LNCaP clone FGC (cell line): ENCODE data around the gene VPS36.

Experiments used
- DNase-seq: peaks from one replicate; pipeline ENCODE4 v3.0.0-alpha.2; 2011; ENCODE audit warnings: low read depth
- H3K4me3 ChIP-seq: 2 replicates; pipeline ENCODE4 v1.5.1; 2011; ENCODE audit warnings: mild to moderate bottlenecking, low read depth, low read length, control low read depth
- TF ChIP-seq, protein P1 (sequence below): IDR thresholded peaks from 2 replicates; pipeline ENCODE4 v1.5.1; 2012; ENCODE audit warnings: mild to moderate bottlenecking; ENCODE audit not compliant: control insufficient read depth, insufficient read depth; ENCODE audit errors: extremely low read depth

VPS36 gene

DNA sequence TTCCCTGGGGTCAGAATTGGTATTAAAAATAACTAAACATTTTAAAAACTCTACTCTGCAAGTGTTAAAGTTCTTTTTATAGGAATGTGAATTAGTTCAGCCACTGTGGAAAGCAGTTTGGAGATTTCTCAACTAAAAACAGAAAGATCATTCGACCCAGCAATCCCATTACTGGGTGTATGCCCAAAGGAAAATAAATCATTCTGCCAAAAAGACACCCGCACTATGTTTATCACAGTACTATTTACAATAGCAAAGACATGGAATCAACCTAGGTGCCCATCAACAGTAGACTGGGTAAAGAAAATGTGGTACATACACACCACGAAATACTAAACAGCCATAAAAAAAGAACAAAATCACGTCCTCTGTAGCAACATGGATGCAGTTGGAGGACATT lies 43.8 kb downstream of the VPS36 start:
- no peak for DNase-seq
- TF ChIP-seq, protein P1, sequence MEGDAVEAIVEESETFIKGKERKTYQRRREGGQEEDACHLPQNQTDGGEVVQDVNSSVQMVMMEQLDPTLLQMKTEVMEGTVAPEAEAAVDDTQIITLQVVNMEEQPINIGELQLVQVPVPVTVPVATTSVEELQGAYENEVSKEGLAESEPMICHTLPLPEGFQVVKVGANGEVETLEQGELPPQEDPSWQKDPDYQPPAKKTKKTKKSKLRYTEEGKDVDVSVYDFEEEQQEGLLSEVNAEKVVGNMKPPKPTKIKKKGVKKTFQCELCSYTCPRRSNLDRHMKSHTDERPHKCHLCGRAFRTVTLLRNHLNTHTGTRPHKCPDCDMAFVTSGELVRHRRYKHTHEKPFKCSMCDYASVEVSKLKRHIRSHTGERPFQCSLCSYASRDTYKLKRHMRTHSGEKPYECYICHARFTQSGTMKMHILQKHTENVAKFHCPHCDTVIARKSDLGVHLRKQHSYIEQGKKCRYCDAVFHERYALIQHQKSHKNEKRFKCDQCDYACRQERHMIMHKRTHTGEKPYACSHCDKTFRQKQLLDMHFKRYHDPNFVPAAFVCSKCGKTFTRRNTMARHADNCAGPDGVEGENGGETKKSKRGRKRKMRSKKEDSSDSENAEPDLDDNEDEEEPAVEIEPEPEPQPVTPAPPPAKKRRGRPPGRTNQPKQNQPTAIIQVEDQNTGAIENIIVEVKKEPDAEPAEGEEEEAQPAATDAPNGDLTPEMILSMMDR = no peak
- H3K4me3 ChIP-seq = no peak overlapping the region

DNA sequence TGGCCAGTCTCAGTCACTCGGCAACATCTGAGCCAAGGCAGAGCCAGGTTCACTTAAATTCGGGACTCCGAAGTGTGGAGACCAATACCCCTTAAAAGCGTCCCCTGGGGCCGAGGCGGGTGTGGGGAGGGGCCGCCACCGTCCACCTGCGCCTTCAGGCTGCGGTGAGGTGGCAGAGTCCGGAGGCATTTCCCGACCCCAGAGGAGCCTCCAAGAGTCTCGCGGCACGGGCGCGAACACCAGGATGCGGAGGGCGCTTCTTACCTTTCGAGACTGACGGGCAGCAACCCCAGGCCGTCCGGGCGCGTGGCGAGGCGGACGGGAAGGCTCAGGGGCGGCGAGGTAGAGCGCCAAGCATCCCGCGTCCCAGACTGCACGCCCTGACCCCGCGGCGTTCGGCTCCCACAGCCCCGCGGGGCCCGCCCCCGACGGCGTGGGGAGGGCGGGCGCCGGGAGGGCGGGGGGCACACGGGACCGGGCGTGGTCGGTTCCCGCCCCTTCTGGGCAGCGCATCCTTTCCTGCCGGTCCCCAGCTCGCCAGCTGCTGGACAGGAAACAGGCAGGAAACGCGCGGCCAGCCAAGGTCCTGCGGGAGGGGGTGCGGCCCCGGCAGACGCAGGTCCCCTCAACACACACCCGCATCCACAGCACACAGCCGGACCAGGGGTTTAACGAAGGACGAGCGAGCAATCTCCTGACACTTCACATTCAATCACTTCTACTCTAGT lies 44.5 kb downstream of the VPS36 start, which contains the start of gene THSD1:
THSD1 (minus strand) TSS at position 406 of the 728 bp plus-strand sequence. CDS start 3,572 bp downstream, outside the sequence.
- no peak for DNase-seq
- TF ChIP-seq, protein P1 = no peak
- no peak within 1 kb of the TSS for H3K4me3 ChIP-seq

DNA sequence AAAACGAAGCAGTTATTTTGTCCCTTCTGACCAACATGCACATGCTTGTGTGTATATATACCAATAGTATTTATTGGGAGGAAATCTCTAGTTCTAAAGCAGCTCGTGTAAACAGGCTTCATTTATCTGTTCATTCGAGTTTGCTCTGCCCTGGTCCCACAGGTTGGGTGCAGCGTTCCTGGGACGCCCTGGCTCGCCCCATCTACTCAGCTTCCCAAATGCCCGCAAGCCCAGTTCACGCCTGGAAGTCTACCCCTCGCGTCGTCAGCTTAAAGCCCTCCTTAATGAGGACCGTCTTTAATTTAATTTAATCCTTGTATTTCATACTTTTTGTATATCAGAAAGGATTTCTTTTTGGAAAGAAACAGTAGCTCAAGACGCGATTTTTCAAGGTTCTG lies 45.1 kb downstream of the VPS36 start:
- no peak for DNase-seq
- no peak overlapping the region for H3K4me3 ChIP-seq
- TF ChIP-seq, protein P1 = no peak

DNA sequence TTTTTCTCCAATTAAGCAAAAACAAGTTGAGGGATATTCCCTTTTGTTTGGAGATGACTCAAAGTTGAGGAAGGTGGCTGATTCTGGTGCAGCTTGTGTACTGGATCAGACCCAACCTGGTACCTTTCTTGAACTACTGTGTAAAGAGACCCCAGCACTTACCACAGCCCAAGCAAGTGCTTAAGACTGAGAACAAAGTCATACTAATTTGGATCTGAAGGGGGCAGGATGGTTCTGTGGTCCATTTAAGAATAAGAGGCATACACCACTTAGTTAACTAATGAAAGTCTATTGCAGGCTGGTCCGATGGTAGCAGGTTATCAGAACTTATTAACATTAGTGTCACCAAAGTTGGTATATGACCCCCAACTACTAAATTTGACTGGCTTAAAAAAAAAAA lies 50.7 kb downstream of the VPS36 start:
- DNase-seq = no peak
- TF ChIP-seq, protein P1 = peak; percentile 30
- no peak overlapping the region for H3K4me3 ChIP-seq

DNA sequence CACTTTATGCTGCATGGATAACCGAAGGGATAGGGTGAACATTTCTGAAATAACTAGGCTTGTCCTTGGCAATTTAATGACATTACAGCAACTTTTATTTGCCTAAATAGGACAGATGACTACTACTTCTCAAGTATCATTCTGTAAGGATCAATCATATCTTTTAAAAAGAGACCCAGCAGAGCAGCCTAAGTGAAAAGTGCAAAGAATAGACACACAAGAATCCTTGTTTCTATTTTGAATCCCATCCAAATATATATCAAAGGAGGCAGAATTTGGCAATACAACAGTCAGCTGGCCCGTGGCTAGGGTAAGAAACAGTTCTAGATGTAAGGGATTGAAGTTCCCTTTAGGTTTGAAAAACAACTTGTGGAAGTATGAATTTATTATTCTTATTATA lies 51.4 kb downstream of the VPS36 start:
- TF ChIP-seq, protein P1 = no peak
- no peak for DNase-seq
- H3K4me3 ChIP-seq = no peak overlapping the region

DNA sequence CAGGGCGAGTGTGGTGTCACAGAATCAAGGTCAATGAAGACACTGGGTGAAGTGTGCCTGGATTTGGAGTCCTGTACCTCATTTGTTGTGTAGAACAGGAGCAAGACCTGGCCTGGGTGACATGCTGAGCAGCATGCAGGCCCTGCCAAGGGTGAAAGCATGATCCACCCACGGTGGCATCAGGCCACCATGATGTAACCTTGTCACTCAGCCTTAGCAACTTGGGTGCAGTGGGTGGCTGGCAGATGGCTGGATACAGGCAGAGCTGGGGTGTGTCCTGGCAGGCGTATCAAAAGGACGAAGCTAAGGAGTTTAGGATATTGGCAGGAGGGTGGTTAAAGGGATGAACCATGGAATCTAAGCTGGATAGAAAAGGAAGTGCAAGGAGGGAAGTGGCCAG lies 54.7 kb downstream of the VPS36 start:
- TF ChIP-seq, protein P1 = no peak
- no peak for DNase-seq
- H3K4me3 ChIP-seq = no peak overlapping the region

DNA sequence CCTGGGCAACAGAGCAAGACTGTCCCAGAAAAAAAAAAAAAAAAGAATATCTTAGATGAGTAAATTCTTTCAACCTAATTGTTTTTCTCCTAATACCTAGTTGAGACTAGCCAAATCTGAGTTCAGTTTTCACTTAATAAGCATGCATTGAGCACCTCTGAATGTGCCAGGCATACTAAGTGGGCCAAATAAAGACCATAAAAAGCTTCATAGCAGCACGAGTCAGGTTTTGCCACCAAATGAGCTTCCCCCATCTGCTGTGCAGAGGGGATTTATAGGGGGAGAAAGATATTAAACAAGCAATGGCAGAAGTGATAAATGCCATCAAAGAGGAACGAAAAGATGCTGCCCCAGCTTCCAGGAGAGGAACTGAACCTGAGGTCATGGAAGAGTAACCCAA lies 55.8 kb downstream of the VPS36 start:
- DNase-seq = no peak
- TF ChIP-seq, protein P1 = no peak
- no peak overlapping the region for H3K4me3 ChIP-seq
